ENCODE measurements around the gene NOTO. TPM values are rescaled to one million over a fixed set of nuclear protein-coding genes. Genes with fewer than 3 reads are reported as not detected.

The NOTO gene
- polyA plus RNA-seq, 2 of the 4 experiments (the other 2 are of a cell fraction): 0.03 TPM; not detected in 1

DNA sequence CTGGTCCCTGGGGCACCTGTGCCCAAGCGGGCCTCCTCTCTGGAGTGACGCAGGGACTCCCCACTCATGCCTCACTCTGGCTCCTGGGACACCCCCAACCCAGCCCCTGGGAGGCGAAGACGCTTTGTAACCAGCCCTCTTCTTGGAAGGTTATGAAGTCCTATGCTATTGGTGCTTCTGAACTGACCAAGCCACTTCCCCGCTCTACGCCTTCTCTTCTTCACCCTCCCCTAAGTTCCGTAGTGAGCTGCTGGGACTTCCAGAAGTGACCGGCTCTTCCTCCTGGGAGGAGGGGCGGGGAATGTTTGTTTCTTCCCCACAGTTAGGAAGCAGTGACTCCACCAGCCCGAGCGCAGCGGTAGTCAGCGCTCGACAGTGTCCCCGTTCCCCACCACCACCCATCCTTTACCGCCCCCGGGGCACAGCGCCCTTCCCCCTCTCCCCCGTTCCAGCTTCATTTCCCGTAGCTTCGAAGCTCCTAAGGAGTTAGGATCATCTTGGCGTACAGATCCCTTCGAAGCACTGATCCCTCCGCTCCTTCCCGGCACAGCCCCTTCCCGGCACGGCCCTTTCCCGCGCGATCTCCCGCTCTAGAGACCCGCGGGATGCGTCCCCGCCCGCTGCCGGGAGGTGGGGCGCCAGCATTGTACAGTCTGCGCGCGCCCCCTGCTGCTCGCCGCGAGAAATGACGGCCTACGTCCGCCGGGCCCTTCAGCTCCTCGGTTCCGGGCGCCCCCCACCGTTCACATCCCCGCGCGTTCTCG, 25.3 kb upstream of the NOTO start:
- ChIA-PET POLR2A (interaction anchor here (0.7 to 1.1 kb wide), 5 partner anchors 36 to 284 kb away, joined by 3 to 5 read pairs (median 3); partner anchors contain the start of gene CCT7), CTCF (interaction anchor here (0.5 to 11.5 kb wide), 101 partner anchors 10 to 1917 kb away, joined by 3 to 251 read pairs (median 6); partner anchors contain the start of genes CCT7, EGR4, NOTO and PRADC1)
- Histone ChIP-seq H3K9me3 (no peaks in the 10 kb centered on the region), H3K4me3 (peak overlapping the region; percentile 50), H3K4me2 (peak overlapping the region; percentile 82), H3K4me1 (peaks cover 11% of the 10 kb centered on the region), H3K27ac (peak overlapping the region; percentile 67 to 86)
- ATAC-seq: peak; percentile 86 to 96
- 7% methylated on average over 29 of the region's 56 CpGs for WGBS (ENCODE audit: missing lambda C conversion rate)
- no peak for FAIRE-seq
- DNase-seq (ENCODE audit: low read depth in 1 of 2, low spot score in 1 of 2): peak; percentile 87 to 95
- no peak for TF ChIP-seq POLR2AphosphoS2 (conservative IDR thresholded peaks at IDR 0.05; ENCODE audit: low read length)
- no peak for TF ChIP-seq EP300 (IDR thresholded peaks at IDR 0.05)
- TF ChIP-seq, protein P1, sequence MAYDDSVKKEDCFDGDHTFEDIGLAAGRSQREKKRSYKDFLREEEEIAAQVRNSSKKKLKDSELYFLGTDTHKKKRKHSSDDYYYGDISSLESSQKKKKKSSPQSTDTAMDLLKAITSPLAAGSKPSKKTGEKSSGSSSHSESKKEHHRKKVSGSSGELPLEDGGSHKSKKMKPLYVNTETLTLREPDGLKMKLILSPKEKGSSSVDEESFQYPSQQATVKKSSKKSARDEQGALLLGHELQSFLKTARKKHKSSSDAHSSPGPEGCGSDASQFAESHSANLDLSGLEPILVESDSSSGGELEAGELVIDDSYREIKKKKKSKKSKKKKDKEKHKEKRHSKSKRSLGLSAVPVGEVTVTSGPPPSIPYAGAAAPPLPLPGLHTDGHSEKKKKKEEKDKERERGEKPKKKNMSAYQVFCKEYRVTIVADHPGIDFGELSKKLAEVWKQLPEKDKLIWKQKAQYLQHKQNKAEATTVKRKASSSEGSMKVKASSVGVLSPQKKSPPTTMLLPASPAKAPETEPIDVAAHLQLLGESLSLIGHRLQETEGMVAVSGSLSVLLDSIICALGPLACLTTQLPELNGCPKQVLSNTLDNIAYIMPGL (CRISPR knock-in tag; IDR thresholded peaks at IDR 0.05; ENCODE audit: borderline replicate concordance): peak; percentile 15; the same call in 1 of the 2 replicates
- no peak for TF ChIP-seq BHLHE40 (IDR thresholded peaks at IDR 0.05; ENCODE audit: low read depth, low read length)
- peak; percentile 84; the same call in 1 of the 2 replicates for TF ChIP-seq MAZ (IDR thresholded peaks at IDR 0.05; ENCODE audit: borderline replicate concordance, low read depth, low read length)
- TF ChIP-seq MYC (IDR thresholded peaks at IDR 0.05; ENCODE audit: borderline replicate concordance, low read length): 0 out of 2 replicates have a peak, but pooled peaks have one; percentile 47
- TF ChIP-seq ZNF302 (CRISPR knock-in tag; IDR thresholded peaks at IDR 0.05): no peak
- 0 out of 2 replicates have a peak, but pooled peaks have one; percentile 18 for TF ChIP-seq POLR2A (IDR thresholded peaks at IDR 0.05; ENCODE audit: low read length)
- TF ChIP-seq HDAC2 (IDR thresholded peaks at IDR 0.05): no peak
- TF ChIP-seq HOXA7 (CRISPR knock-in tag; IDR thresholded peaks at IDR 0.05): no peak
- TF ChIP-seq ESRRA (IDR thresholded peaks at IDR 0.05; ENCODE audit: borderline replicate concordance, low read length): no peak
- no peak for TF ChIP-seq RCOR1 (IDR thresholded peaks at IDR 0.05; ENCODE audit: low read depth, low read length)
- no peak for TF ChIP-seq MAFK (IDR thresholded peaks at IDR 0.05; ENCODE audit: partially characterized antibody)
- no peak for TF ChIP-seq HOXB5 (CRISPR knock-in tag; IDR thresholded peaks at IDR 0.05)
- no peak for TF ChIP-seq JUNB (IDR thresholded peaks at IDR 0.05)
- no peak for TF ChIP-seq TP53 (CRISPR knock-in tag; IDR thresholded peaks at IDR 0.05)
- TF ChIP-seq JUN (IDR thresholded peaks at IDR 0.05): peak in 1 of 2 experiments; percentile 35; a peak in 1 of 5 replicates
- TF ChIP-seq SREBF2 (IDR thresholded peaks at IDR 0.05): no peak
- TF ChIP-seq FOSB (CRISPR knock-in tag; IDR thresholded peaks at IDR 0.05): no peak
- no peak for TF ChIP-seq CBX2 (IDR thresholded peaks at IDR 0.05; ENCODE audit: borderline replicate concordance, low read depth)
- TF ChIP-seq KDM5A (IDR thresholded peaks at IDR 0.05): 0 out of 2 replicates have a peak, but pooled peaks have one; percentile 19
- TF ChIP-seq, protein P2, sequence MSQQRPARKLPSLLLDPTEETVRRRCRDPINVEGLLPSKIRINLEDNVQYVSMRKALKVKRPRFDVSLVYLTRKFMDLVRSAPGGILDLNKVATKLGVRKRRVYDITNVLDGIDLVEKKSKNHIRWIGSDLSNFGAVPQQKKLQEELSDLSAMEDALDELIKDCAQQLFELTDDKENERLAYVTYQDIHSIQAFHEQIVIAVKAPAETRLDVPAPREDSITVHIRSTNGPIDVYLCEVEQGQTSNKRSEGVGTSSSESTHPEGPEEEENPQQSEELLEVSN (IDR thresholded peaks at IDR 0.05; ENCODE audit: borderline replicate concordance, low read depth): peak; percentile 96
- no peak for TF ChIP-seq ZSCAN20 (CRISPR knock-in tag; IDR thresholded peaks at IDR 0.05)
- TF ChIP-seq CHD2 (IDR thresholded peaks at IDR 0.05; ENCODE audit: low read length, partially characterized antibody): peak; percentile 76
- TF ChIP-seq NPAS2 (CRISPR knock-in tag; IDR thresholded peaks at IDR 0.05; ENCODE audit: borderline replicate concordance): no peak
- no peak for TF ChIP-seq USF2 (IDR thresholded peaks at IDR 0.05)
- TF ChIP-seq GATA3 (IDR thresholded peaks at IDR 0.05; ENCODE audit: borderline replicate concordance): 0 out of 2 replicates have a peak, but pooled peaks have one; percentile 1
- TF ChIP-seq FOSL2 (IDR thresholded peaks at IDR 0.05): no peak
- TF ChIP-seq FOSL2 (CRISPR knock-in tag; IDR thresholded peaks at IDR 0.05): peak; percentile 2; the same call in 1 of the 2 replicates
- TF ChIP-seq RAD21 (conservative IDR thresholded peaks at IDR 0.05 in 1 of 2, IDR thresholded peaks at IDR 0.05 in 1 of 2): peak; percentile 90 to 98
- peak; percentile 92 for TF ChIP-seq SMC3 (IDR thresholded peaks at IDR 0.05)
- TF ChIP-seq NFE2L2 (conservative IDR thresholded peaks at IDR 0.05; ENCODE audit: low read length): 0 out of 2 replicates have a peak, but pooled peaks have one; percentile 16
- TF ChIP-seq REST (IDR thresholded peaks at IDR 0.05): peak; percentile 84
- TF ChIP-seq CEBPB (IDR thresholded peaks at IDR 0.05): no peak
- TF ChIP-seq HOXB13 (CRISPR knock-in tag; IDR thresholded peaks at IDR 0.05; ENCODE audit: low read depth): no peak
- no peak for TF ChIP-seq RFX5 (IDR thresholded peaks at IDR 0.05)

Measured in A549 (cell line).